ENCODE results near the gene ARHGAP24. TPM values are rescaled to one million over a fixed set of nuclear protein-coding genes. Genes with fewer than 3 reads are reported as not detected.

Gene ARHGAP24
- total RNA-seq, 1 experiment from 2014 or later = 2.1 TPM

- TF ChIP-seq PRDM15 (CRISPR knock-in tag; IDR thresholded peaks at IDR 0.05) = no peak
- no peak for TF ChIP-seq FOXP1 (CRISPR knock-in tag; IDR thresholded peaks at IDR 0.05; ENCODE audit: borderline replicate concordance)
- no peak for TF ChIP-seq E2F4 (CRISPR knock-in tag; IDR thresholded peaks at IDR 0.05; ENCODE audit: borderline replicate concordance, low read depth)
- no peak for TF ChIP-seq TEAD4 (CRISPR knock-in tag; IDR thresholded peaks at IDR 0.05)
- no peak for TF ChIP-seq USF2 (CRISPR knock-in tag; IDR thresholded peaks at IDR 0.05)
- no peak for TF ChIP-seq SP1 (CRISPR knock-in tag; conservative IDR thresholded peaks at IDR 0.05)
- TF ChIP-seq NR3C1 (CRISPR knock-in tag; conservative IDR thresholded peaks at IDR 0.05; ENCODE audit: low read depth) = no peak
- TF ChIP-seq NFE2L1 (CRISPR knock-in tag; IDR thresholded peaks at IDR 0.05) = no peak
- no peak for TF ChIP-seq JAZF1 (CRISPR knock-in tag; IDR thresholded peaks at IDR 0.05)
- TF ChIP-seq EMX1 (CRISPR knock-in tag; IDR thresholded peaks at IDR 0.05) = no peak
- TF ChIP-seq TEAD1 (CRISPR knock-in tag; IDR thresholded peaks at IDR 0.05) = no peak
- no peak for TF ChIP-seq ZNF138 (CRISPR knock-in tag; conservative IDR thresholded peaks at IDR 0.05)
Observed at GRCh38 chr4:85854546-85854945, 379.6 kb downstream of the ARHGAP24 start (continued).

- Mint-ChIP-seq H3K36me3 (no peaks in the 10 kb centered on the region), H3K27me3 (ENCODE audit: low read depth) (no peaks in the 10 kb centered on the region), H3K4me3 (no peak overlapping the region), H3K9me3 (0 out of 2 replicates have a peak, but pooled peaks cover 3% of the 10 kb centered on the region), H3K27ac (no peak overlapping the region), H3K4me1 (peaks cover 7% of the 10 kb centered on the region; the same call in 1 of the 2 replicates)
- ChIA-PET CTCF (interaction anchor here (2.6 kb wide), 1 partner anchor 63 kb away, joined by 8 read pairs; no protein-coding TSS in a partner anchor), POLR2A (no interaction called here)
- DNase-seq (ENCODE audit: low spot score) (no peak), ATAC-seq (no peak)
- TF ChIP-seq ZNF396 (CRISPR knock-in tag; IDR thresholded peaks at IDR 0.05; ENCODE audit: borderline replicate concordance) = no peak
- TF ChIP-seq SMAD3 (CRISPR knock-in tag; IDR thresholded peaks at IDR 0.05; ENCODE audit: borderline replicate concordance) = no peak
- TF ChIP-seq PREB (CRISPR knock-in tag; IDR thresholded peaks at IDR 0.05; ENCODE audit: borderline replicate concordance) = no peak
Observed at GRCh38 chr4:85860066-85860740, 385.3 kb downstream of the ARHGAP24 start.

GRCh38 chr4:85861064-85861765, 386.3 kb downstream of the ARHGAP24 start:
- peaks cover 7% of the 10 kb centered on the region; the same call in 1 of the 2 replicates for H3K4me1 Mint-ChIP-seq
- H3K27ac Mint-ChIP-seq = no peak overlapping the region
- ATAC-seq = no peak

More at GRCh38 chr4:85861064-85861765, 386.3 kb downstream of the ARHGAP24 start:
- H3K27me3 Mint-ChIP-seq (ENCODE audit: low read depth) = no peaks in the 10 kb centered on the region
- CTCF ChIA-PET = interaction anchor here (0.7 kb wide), 1 partner anchor 42 kb away, joined by 3 read pairs; no protein-coding TSS in a partner anchor
- no peak overlapping the region for H3K4me3 Mint-ChIP-seq
- TF ChIP-seq RELA (CRISPR knock-in tag; IDR thresholded peaks at IDR 0.05; ENCODE audit: borderline replicate concordance) (no peak), SP1 (CRISPR knock-in tag; conservative IDR thresholded peaks at IDR 0.05) (no peak), ATF2 (CRISPR knock-in tag; IDR thresholded peaks at IDR 0.05; ENCODE audit: borderline replicate concordance, low read depth) (no peak)
- H3K36me3 Mint-ChIP-seq = no peaks in the 10 kb centered on the region
- no peak for DNase-seq (ENCODE audit: low spot score)
- H3K9me3 Mint-ChIP-seq = 0 out of 2 replicates have a peak, but pooled peaks cover 3% of the 10 kb centered on the region
- POLR2A ChIA-PET = no interaction called here
